Glutamatergic neuron (in vitro differentiated cells): ENCODE data around the gene ZNF765. TPM values are rescaled to one million over a fixed set of nuclear protein-coding genes. Genes with fewer than 3 reads are reported as not detected.
A peak's percentile ranks its signal among the peaks of the same experiment; 100 is the strongest.
"Not testable (repeated sequence)": the region's sequence is repeated elsewhere in the genome, so short reads cannot be mapped to it uniquely, and the experiment has no call there.

Experiments
- DNase-seq: peaks from one replicate; pipeline ENCODE4 v3.0.0; 2022
- H3K27ac Mint-ChIP-seq: one replicate; pipeline ENCODE4 v1.8.0; 2020; ENCODE audit warnings: mild to moderate bottlenecking, mixed read lengths, inconsistent platforms; ENCODE audit not compliant: unreplicated experiment
- H3K27me3 Mint-ChIP-seq: one replicate; pipeline ENCODE4 v1.8.0; 2020; ENCODE audit warnings: mild to moderate bottlenecking, moderate library complexity, mixed read lengths, inconsistent platforms; ENCODE audit not compliant: unreplicated experiment
- H3K36me3 Mint-ChIP-seq: one replicate; pipeline ENCODE4 v1.8.0; 2020; ENCODE audit warnings: mild to moderate bottlenecking, mixed read lengths, inconsistent platforms; ENCODE audit not compliant: unreplicated experiment
- H3K4me1 Mint-ChIP-seq: one replicate; pipeline ENCODE4 v1.8.0; 2020; ENCODE audit warnings: mild to moderate bottlenecking, low read depth, mixed read lengths, inconsistent platforms; ENCODE audit not compliant: unreplicated experiment
- H3K4me3 Mint-ChIP-seq: one replicate; pipeline ENCODE4 v1.8.0; 2020; ENCODE audit warnings: mild to moderate bottlenecking, mixed read lengths, inconsistent platforms; ENCODE audit not compliant: unreplicated experiment
- H3K9me3 Mint-ChIP-seq: one replicate; pipeline ENCODE4 v1.8.0; 2020; ENCODE audit warnings: mild to moderate bottlenecking, moderate library complexity, mixed read lengths, inconsistent platforms; ENCODE audit not compliant: unreplicated experiment
- total RNA-seq: library from RNA; stranded (reverse); fragmentation: NEBNext Ultra II Directional; extraction: Animal tissue kit (Norgen Biotek cat#: 25700); gene quantifications from one replicate; pipeline ENCODE4 v1.2.1, GENCODE V29; 2021; ENCODE audit not compliant: unreplicated experiment
- TF ChIP-seq, protein P1 (sequence below): fragments of 200-600 bp; sonication (generic); IDR thresholded peaks from one replicate; pipeline ENCODE4 v1.5.0; 2021; ENCODE audit not compliant: partially characterized antibody, unreplicated experiment

Gene ZNF765
- total RNA-seq, 1 donor from 2014 or later, result 21.4 TPM

DNA sequence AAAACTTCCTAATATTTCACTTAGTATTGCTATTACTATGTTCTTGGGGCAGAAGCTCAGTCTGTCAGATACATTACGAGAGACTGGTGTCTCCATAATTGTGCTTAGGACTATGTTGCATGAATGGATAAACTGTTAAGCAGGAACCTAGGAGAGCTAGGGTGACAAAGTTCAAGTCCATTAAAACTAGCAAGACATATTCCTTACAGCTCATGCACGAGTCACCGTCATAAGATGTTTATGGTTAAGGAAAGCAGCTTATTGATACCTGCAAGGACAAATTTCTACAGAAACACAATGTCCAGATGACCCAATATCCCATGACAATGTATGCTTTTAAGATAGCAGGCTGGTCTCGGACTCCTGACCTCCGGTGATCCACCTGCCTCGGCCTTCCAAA, 66.9 kb downstream of the ZNF765 start:
- Mint-ChIP-seq H3K27me3 (peaks cover 4% of the 10 kb centered on the region), H3K36me3 (peaks cover 30% of the 10 kb centered on the region), H3K27ac (no peak overlapping the region), H3K4me3 (no peak overlapping the region), H3K4me1 (peaks cover 1% of the 10 kb centered on the region), H3K9me3 (peaks cover 16% of the 10 kb centered on the region)
- no peak for DNase-seq
- TF ChIP-seq, protein P1, sequence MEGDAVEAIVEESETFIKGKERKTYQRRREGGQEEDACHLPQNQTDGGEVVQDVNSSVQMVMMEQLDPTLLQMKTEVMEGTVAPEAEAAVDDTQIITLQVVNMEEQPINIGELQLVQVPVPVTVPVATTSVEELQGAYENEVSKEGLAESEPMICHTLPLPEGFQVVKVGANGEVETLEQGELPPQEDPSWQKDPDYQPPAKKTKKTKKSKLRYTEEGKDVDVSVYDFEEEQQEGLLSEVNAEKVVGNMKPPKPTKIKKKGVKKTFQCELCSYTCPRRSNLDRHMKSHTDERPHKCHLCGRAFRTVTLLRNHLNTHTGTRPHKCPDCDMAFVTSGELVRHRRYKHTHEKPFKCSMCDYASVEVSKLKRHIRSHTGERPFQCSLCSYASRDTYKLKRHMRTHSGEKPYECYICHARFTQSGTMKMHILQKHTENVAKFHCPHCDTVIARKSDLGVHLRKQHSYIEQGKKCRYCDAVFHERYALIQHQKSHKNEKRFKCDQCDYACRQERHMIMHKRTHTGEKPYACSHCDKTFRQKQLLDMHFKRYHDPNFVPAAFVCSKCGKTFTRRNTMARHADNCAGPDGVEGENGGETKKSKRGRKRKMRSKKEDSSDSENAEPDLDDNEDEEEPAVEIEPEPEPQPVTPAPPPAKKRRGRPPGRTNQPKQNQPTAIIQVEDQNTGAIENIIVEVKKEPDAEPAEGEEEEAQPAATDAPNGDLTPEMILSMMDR, result no peak

GRCh38 chr19:53462861-53463260, 67.9 kb downstream of the ZNF765 start:
- TF ChIP-seq, protein P1, result no peak
- peaks cover 25% of the 10 kb centered on the region for H3K36me3 Mint-ChIP-seq
- peak overlapping the region; percentile 47 for H3K4me3 Mint-ChIP-seq
- H3K27ac Mint-ChIP-seq, result peak overlapping the region; percentile 75
- DNase-seq, result no peak
- H3K4me1 Mint-ChIP-seq, result peaks cover 1% of the 10 kb centered on the region
- H3K9me3 Mint-ChIP-seq, result peaks cover 16% of the 10 kb centered on the region
- H3K27me3 Mint-ChIP-seq, result peaks cover 4% of the 10 kb centered on the region

DNA sequence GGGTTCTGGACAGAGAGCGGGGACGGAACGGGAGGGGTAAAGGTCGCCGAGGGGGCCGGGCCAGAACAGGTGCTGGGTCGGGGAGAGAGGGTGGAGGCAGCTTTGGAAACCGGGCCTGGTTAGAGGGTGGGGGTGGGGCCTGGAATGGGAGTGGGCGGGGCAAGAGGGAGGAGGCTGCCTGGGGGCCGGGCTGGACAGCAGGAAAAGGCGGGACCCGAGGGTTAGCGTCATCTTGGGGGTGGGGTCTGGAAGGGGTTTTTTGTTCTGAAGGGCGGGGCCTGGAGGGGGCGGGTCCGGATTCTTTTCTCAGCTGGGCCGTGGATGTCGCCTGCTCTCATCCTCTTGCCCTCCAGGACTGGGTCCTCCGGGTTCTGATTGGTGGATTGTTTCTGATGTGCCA, 68.3 kb downstream of the ZNF765 start:
- H3K27ac Mint-ChIP-seq, result peak overlapping the region; percentile 75
- peaks cover 4% of the 10 kb centered on the region for H3K27me3 Mint-ChIP-seq
- TF ChIP-seq, protein P1, result no peak
- peaks cover 22% of the 10 kb centered on the region for H3K36me3 Mint-ChIP-seq
- H3K4me1 Mint-ChIP-seq, result peaks cover 3% of the 10 kb centered on the region
- peak; percentile 65 for DNase-seq
- H3K4me3 Mint-ChIP-seq, result peak overlapping the region; percentile 73
- H3K9me3 Mint-ChIP-seq, result peaks cover 12% of the 10 kb centered on the region

DNA sequence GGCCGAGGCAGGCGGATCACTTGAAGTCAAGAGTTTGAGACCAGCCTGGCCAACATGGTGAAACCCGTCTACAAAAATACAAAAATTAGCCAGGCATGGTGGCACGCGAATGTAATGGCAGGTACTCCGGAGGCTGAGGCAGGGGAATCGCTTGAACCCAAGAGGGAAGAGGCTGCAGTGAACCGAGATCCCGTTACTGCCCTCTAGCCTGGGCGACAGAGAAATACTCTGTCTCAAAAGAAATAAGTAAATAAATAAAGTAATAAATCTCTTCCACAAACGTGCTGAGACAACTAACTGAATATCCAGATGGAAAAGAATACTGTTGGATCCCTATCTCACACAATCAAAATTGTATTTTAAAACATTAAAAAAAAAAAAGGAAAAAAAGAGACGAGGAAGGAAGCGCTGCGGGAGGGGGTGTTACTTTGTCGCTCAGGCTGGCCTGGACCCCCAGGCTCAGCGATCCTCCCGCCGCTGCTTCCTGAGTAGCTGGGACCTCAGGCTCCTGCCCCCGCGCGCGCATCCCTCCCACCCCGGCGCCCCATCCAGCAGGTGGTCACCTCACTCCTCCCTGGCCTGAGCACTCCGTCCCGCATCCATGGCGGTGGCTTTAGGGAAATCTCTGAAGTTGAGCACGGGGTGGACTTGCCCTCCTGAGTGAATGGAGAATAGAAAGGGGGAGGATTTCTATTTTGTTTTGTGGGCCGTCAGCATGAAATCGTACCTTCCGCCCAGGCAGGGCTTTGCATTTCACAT, 72.0 kb downstream of the ZNF765 start:
- peaks cover 10% of the 10 kb centered on the region for H3K36me3 Mint-ChIP-seq
- H3K27ac Mint-ChIP-seq, result no peak overlapping the region
- peaks cover 4% of the 10 kb centered on the region for H3K27me3 Mint-ChIP-seq
- peaks cover 3% of the 10 kb centered on the region for H3K9me3 Mint-ChIP-seq
- DNase-seq, result peak; percentile 27
- H3K4me3 Mint-ChIP-seq, result peak overlapping the region; percentile 97
- H3K4me1 Mint-ChIP-seq, result peaks cover 6% of the 10 kb centered on the region
- TF ChIP-seq, protein P1, result no peak

DNA sequence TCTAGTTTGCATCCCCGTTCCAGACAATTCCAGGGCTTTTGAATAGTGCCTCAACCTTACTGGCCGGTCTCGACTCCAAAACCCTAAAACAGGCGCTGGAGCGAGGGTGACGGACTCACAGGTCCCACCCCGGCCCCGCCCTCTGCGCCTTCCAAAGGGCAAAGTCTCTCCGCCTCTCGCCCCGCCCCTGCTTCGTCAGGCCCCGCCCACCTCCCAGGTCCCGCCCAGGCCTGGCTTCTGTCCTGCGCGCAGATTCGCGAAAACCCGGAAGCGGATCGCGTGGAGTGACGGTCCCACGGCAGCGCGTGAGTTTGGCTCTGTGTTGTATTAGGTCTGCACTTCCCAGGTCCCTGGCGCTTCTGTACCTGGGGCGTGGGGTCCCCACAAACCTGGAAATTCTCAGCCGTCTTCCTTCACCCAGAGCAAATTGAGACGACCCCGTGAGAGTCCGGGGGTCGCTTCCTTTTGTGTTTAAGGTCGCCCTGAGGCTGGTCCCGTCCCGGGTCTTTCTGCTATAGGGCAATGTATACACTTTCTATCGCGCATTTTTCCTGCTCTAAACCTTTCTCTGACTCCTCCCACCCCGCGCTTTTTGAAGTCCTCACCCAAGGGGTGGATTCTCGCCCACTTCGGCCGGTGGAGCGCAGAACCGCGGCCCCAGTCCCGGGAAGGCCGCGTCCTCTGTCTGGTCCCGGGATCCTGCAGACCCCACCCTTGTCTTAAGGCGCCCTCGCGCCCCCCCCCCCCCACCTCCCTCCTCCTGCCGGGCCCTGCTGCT, 72.7 kb downstream of the ZNF765 start, which contains the start of gene ZNF813:
ZNF813 (plus strand) TSS at position 249 of the 778 bp plus-strand sequence. CDS start 16,090 bp downstream, outside the sequence.
- Mint-ChIP-seq H3K4me3 (peak within 1 kb of the TSS; percentile 97), H3K27me3 (peaks cover 4% of the 10 kb centered on the region), H3K27ac (peak within 1 kb of the TSS; percentile 97), H3K36me3 (peaks cover 8% of the 10 kb centered on the region), H3K4me1 (peaks cover 5% of the 10 kb centered on the region), H3K9me3 (peaks cover 2% of the 10 kb centered on the region)
- TF ChIP-seq, protein P1, result no peak
- DNase-seq, result peak; percentile 99

DNA sequence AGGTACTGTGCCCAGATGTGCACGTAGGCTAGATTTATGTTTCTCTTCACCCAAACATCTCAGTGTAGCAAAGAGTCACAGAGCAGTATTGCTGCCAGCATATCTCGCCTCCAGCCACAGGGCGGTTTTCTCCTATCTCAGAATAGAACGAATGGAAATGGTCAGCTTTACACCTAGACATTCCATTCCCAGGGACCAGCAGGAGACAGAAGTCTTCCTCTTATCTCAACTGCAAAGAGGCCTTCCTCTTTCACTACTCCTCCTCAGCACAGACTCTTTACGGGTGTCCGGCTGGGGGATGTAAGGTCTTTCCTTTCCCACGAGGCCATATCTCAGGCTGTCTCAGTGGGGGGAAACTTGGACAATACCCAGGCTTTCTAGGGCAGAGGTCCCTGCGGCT, 73.7 kb downstream of the ZNF765 start:
- H3K27me3 Mint-ChIP-seq, DNase-seq, H3K4me1 Mint-ChIP-seq, H3K36me3 Mint-ChIP-seq, H3K9me3 Mint-ChIP-seq: not testable (repeated sequence)
- Mint-ChIP-seq H3K4me3 (peak overlapping the region; percentile 97), H3K27ac (peak overlapping the region; percentile 3)
